ENCODE measurements around the gene NTN3. TPM values are rescaled to one million over a fixed set of nuclear protein-coding genes. Genes with fewer than 3 reads are reported as not detected.
"Not testable (repeated sequence)": the region's sequence is repeated elsewhere in the genome, so short reads cannot be mapped to it uniquely, and the experiment has no call there.

The NTN3 gene
- total RNA-seq, 1 donor from 2014 or later, result 1.5 TPM

- DNase-seq (ENCODE audit: low spot score), result peak; percentile 28
- Mint-ChIP-seq H3K9me3 (ENCODE audit: low read depth) (no peaks in the 10 kb centered on the region), H3K36me3 (ENCODE audit: low read depth) (peaks cover 12% of the 10 kb centered on the region), H3K27ac (ENCODE audit: unreplicated experiment) (no peak overlapping the region), H3K27me3 (ENCODE audit: low read depth) (no peaks in the 10 kb centered on the region), H3K4me3 (ENCODE audit: unreplicated experiment) (no peak overlapping the region), H3K4me1 (ENCODE audit: low read depth) (no peaks in the 10 kb centered on the region)
- TF ChIP-seq, protein P1, sequence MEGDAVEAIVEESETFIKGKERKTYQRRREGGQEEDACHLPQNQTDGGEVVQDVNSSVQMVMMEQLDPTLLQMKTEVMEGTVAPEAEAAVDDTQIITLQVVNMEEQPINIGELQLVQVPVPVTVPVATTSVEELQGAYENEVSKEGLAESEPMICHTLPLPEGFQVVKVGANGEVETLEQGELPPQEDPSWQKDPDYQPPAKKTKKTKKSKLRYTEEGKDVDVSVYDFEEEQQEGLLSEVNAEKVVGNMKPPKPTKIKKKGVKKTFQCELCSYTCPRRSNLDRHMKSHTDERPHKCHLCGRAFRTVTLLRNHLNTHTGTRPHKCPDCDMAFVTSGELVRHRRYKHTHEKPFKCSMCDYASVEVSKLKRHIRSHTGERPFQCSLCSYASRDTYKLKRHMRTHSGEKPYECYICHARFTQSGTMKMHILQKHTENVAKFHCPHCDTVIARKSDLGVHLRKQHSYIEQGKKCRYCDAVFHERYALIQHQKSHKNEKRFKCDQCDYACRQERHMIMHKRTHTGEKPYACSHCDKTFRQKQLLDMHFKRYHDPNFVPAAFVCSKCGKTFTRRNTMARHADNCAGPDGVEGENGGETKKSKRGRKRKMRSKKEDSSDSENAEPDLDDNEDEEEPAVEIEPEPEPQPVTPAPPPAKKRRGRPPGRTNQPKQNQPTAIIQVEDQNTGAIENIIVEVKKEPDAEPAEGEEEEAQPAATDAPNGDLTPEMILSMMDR (IDR thresholded peaks at IDR 0.05), result no peak
These were observed 35.0 kb upstream of the NTN3 start for GRCh38 chr16:2436110-2436509.

DNA sequence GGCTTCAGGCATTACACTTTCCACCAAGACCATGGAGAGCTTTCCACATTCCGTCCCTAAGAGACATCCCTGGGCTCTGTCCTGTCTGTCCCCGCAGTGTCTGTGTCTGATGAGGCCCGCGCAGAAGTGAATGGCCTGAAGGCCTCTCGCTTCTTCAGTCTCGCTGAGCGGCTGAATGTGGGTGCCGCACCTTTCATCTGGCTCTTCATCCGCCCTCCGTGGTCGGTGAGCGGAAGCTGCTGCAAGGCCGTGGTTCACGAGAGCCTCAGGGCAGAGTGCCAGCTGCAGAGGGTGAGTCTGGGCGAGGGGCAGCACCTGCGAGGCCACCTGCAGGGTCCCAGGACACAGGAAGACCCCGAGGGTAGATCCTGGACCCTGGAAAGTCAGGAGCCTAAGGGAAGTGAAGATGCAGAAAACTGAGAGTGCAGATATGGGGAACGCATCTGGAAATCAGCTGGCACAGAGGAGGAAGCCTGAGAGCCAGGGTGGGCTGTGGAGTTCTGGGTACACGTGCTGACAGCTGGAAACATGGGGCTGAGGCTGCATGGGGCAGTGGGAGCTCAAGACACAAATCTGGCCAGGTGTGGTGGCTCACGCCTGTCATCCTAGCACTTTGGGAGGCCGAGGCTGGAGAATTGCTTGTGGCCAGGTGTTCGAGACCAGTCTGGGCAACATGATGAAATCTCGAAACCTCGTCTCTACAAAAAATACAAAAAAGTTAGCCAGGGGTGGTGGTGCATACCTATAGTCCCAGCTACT, 33.9 kb upstream of the NTN3 start:
- TF ChIP-seq, protein P1 (IDR thresholded peaks at IDR 0.05), result no peak
- Mint-ChIP-seq H3K27ac (ENCODE audit: unreplicated experiment) (no peak overlapping the region), H3K27me3 (ENCODE audit: low read depth) (no peaks in the 10 kb centered on the region), H3K9me3 (ENCODE audit: low read depth) (no peaks in the 10 kb centered on the region), H3K36me3 (ENCODE audit: low read depth) (peaks cover 12% of the 10 kb centered on the region), H3K4me3 (ENCODE audit: unreplicated experiment) (no peak overlapping the region), H3K4me1 (ENCODE audit: low read depth) (no peaks in the 10 kb centered on the region)
- peak; percentile 70 for DNase-seq (ENCODE audit: low spot score)

GRCh38 chr16:2438121-2438520, 33.0 kb upstream of the NTN3 start:
- no peaks in the 10 kb centered on the region for H3K9me3 Mint-ChIP-seq (ENCODE audit: low read depth)
- H3K4me1 Mint-ChIP-seq (ENCODE audit: low read depth), result no peaks in the 10 kb centered on the region

DNA sequence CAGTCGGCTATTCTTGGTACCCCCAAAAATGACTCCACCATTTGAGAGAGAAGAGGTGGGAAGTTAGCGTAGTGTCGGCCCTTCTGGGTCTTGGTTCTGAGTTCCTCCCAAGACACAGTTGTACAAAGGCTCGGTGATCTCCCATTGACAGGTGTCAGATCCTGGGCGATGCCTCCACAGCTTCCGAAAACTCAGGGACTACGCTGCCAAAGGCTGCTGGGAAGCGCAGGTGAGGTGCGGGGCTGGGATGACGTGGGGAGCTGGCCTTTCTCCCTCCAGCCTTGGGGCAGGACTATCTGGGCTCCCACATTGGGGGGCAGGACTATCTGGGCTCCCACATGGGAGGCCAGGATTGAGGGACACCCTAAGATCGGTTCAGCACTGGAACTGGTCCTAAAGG, 31.5 kb upstream of the NTN3 start:
- no peak for DNase-seq (ENCODE audit: low spot score)

More at GRCh38 chr16:2438121-2438520, 33.0 kb upstream of the NTN3 start:
- no peaks in the 10 kb centered on the region for H3K27me3 Mint-ChIP-seq (ENCODE audit: low read depth)
- peaks cover 10% of the 10 kb centered on the region for H3K36me3 Mint-ChIP-seq (ENCODE audit: low read depth)
- TF ChIP-seq, protein P1 (IDR thresholded peaks at IDR 0.05), result no peak
- no peak for DNase-seq (ENCODE audit: low spot score)
- H3K4me3 Mint-ChIP-seq (ENCODE audit: unreplicated experiment), result no peak overlapping the region
- H3K27ac Mint-ChIP-seq (ENCODE audit: unreplicated experiment), result no peak overlapping the region

DNA sequence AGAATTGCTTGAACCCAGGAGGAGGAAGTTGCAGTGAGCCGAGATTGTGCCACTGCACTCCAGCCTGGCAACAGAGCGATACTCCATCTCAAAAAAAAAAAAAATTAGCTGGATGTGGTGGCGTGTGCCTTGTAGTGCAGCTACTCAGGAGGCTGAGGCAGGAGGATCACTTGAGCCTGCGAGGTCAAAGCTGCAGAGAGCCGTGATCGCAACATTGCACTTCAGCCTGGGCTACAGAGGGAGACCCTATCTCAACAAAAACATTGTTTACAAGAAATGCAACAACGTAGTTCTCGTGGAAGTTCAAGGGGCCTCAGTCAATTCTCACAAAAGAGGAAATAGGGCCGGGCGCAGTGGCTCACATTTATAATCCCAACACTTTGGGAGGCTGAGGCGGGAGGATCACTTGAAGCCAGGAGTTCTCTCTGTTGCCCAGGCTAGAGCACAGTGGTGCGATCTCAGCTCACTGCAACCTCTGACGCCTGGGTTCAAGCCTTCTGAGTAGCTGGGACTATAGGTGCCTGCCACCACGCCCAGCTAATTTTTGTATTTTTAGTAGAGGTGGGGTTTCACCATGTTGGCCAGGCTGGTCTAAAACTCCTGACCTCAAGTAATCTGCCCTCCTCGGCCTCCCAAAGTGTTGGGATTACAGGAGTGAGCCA, 29.8 kb upstream of the NTN3 start:
- not testable (repeated sequence) for DNase-seq (ENCODE audit: low spot score); H3K27ac Mint-ChIP-seq (ENCODE audit: unreplicated experiment); H3K27me3 Mint-ChIP-seq (ENCODE audit: low read depth); H3K4me3 Mint-ChIP-seq (ENCODE audit: unreplicated experiment); H3K9me3 Mint-ChIP-seq (ENCODE audit: low read depth); H3K4me1 Mint-ChIP-seq (ENCODE audit: low read depth)
- H3K36me3 Mint-ChIP-seq (ENCODE audit: low read depth), result peaks cover 14% of the 10 kb centered on the region

More for the DNA sequence above, 31.5 kb upstream of the NTN3 start:
- no peak overlapping the region for H3K4me3 Mint-ChIP-seq (ENCODE audit: unreplicated experiment)
- H3K27ac Mint-ChIP-seq (ENCODE audit: unreplicated experiment), result no peak overlapping the region
- peaks cover 8% of the 10 kb centered on the region for H3K36me3 Mint-ChIP-seq (ENCODE audit: low read depth)
- no peaks in the 10 kb centered on the region for H3K4me1 Mint-ChIP-seq (ENCODE audit: low read depth)
- H3K9me3 Mint-ChIP-seq (ENCODE audit: low read depth), result no peaks in the 10 kb centered on the region
- TF ChIP-seq, protein P1 (IDR thresholded peaks at IDR 0.05), result no peak
- H3K27me3 Mint-ChIP-seq (ENCODE audit: low read depth), result no peaks in the 10 kb centered on the region
